ENCODE measurements around the gene FOXP1.

DNA sequence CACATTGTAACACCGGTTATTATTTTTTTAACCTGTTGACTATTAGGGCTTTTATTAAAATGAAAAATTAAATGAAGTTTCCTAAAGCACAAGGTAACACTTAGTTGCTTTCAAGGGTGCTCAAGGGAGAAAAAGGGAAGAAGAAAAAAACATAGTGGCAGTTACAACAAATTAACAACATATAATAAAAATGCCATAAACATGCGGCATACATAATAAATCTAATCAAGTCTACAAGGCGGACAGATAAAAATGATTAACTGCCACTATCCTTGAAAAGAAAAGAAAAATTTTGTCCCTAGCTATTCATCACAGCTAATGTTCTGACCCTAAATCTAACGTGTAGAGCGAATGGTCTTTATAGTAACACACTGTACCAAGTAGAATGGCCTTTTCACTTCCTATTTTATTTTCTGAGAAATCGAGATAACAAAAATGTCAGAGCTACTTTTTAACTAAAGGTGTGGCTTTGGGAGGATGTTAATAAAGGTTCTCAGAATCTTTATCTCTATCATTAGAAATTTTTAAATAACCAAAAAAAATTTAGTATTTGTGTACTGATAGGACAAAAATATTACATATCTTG is 194.9 kb downstream of the FOXP1 start:
- TF ChIP-seq EZH2phosphoT487 (IDR thresholded peaks at IDR 0.05; ENCODE audit: insufficient read depth, low read depth) = no peak
- TF ChIP-seq EZH2 (IDR thresholded peaks at IDR 0.05; ENCODE audit: insufficient read depth, poor library complexity, severe bottlenecking) = no peak
